Activated CD4-positive, alpha-beta T cell treated with anti-CD3 and anti-CD28 coated beads, Interleukin-2, amount 50 U/mL, for 24 hours (primary cell): Measurements from ENCODE around the gene CD46.
A peak's percentile ranks its signal among the peaks of the same experiment; 100 is the strongest.

Source experiments
- DNase-seq, 2 donors: peaks; one replicate each; pipeline ENCODE4 v3.0.0-alpha.2; 2020; ENCODE audit warnings: low read depth in 1 of 2, low spot score in 1 of 2

CD46 gene

DNA sequence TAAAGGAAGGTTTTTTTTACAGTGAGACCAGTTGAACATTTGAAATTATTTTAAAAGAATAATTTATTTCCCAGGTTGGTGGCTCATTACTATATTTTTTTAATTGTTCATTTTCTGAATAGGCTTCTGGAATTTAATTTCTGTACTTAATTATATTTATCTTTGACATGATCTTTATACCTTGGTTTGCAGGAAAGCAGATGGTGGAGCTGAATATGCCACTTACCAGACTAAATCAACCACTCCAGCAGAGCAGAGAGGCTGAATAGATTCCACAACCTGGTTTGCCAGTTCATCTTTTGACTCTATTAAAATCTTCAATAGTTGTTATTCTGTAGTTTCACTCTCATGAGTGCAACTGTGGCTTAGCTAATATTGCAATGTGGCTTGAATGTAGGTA, 41.5 kb downstream of the CD46 start:
- DNase-seq = no peak

DNA sequence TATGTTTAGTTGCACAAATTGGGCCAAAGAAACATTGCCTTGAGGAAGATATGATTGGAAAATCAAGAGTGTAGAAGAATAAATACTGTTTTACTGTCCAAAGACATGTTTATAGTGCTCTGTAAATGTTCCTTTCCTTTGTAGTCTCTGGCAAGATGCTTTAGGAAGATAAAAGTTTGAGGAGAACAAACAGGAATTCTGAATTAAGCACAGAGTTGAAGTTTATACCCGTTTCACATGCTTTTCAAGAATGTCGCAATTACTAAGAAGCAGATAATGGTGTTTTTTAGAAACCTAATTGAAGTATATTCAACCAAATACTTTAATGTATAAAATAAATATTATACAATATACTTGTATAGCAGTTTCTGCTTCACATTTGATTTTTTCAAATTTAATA, 43.0 kb downstream of the CD46 start:
- no peak for DNase-seq

DNA sequence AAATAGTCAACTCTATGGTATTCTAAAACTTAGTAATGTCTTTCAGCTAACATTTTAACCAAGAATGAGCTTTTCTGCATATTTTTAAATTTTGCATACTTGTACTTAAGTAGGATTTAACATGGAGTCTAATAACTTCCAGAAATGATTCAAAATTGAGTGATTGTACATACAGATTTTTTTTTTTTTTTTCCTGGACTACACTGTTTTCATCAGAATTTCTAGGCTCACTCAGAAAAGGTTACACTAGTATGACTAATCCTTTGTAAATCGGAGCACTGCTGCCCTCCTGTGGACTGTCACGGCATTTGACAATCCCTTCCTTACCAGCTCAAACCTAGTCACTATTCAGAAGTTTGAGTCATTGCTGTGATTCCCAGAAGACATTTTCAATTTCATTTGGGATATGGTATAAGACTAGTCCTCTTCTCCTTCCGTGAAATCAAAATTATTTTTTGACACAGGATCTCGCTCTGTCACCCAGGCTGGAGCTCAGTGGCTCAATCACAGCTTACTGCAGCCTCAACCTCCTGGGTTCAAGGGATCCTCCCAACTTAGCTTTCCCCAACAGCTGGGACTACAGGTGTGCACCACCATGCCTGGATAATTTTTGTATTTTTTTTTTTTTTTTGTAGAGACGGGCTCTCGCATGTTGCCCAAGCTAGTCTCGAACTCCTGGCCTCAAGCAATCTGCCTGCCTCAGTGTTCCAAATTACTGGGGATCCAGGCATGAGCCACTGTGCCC, 45.5 kb downstream of the CD46 start:
- peak; percentile 54 to 69 for DNase-seq

DNA sequence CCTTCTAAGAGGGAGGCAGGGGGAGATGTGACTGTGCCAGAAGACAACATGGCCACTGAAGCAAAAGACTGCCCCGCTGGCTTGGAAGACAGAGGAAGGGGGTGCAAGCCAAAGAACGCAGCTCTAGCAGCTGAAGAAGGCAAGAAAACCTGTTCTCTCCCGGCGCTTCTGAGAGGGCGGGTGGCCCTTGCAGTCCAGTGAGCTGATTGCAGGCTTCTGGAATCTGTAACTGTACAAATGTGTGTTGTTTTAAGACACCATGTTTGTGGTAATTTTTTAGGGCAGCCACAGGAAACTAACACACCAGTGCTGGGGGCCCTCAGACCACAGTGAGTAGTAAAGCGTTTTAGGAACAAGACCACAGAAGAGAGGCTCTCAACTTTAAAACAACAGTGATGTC, 47.0 kb downstream of the CD46 start:
- no peak for DNase-seq

DNA sequence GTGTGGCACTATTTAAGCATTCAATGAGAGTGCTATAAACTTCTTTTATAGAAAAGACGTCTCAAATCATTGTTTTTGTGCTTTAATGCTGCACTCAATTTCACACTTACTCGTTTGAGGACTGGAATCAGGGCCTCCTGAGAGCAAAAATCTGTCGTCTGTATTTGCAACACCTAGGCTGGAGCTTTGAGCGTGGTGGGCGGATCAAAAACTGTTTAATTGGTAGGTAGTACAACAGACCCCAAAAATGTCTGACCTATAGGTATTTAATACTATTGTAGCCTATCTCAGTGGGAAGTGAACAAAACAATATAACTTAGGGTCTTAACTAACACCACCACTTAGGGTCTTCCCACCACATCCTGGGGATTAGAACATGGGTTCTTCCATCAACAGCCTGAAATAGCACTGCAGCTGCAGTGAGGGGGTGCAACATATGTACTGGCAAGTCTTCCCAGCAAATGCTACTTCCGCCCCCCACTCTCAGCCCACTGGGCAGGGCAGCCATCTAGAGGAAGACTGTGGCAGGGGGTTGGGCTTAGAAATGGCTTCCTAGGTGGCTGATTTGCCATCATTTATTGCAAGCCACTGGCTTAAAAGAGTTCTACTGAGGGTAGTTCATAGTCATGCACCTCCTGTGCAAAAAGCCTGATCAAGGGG, 48.3 kb downstream of the CD46 start:
- DNase-seq = no peak

DNA sequence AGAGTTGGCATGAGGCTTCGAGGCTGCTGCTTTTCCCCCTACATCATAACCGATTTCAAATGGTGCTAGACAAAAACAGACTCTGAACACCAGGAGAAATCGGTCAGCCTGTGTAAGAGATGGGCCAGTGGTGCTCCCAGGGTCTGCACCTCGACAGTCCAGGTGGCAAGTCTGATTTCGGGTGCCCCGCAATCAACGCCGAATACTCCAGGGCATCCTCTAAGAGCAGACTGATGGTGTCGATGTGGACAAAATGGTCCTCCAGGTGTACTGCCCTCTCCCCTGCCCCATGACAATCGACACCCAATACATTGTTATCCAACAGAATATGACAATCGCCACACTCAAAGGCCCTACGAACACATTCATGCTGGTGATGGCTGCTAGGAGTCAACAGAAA, 50.0 kb downstream of the CD46 start:
- DNase-seq = no peak

DNA sequence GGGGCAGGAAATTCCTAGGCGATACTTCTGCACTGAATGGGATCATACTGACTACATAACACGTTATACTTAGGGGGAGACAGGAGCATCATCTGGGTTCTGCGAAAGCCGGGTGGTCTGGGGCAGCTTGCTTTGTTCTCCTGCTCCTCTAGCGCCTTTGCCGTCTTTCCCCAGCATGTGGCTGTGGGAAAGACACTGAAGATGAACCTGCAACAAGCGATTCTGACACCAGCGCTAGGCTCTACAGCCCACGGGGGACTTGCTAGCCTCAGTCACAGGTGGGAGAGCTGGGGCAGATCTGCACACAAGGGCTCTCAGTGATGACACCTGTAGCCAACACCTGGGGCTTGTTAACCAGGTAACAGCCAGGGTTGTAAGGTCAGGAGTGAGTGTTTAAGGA, 51.8 kb downstream of the CD46 start:
- no peak for DNase-seq

DNA sequence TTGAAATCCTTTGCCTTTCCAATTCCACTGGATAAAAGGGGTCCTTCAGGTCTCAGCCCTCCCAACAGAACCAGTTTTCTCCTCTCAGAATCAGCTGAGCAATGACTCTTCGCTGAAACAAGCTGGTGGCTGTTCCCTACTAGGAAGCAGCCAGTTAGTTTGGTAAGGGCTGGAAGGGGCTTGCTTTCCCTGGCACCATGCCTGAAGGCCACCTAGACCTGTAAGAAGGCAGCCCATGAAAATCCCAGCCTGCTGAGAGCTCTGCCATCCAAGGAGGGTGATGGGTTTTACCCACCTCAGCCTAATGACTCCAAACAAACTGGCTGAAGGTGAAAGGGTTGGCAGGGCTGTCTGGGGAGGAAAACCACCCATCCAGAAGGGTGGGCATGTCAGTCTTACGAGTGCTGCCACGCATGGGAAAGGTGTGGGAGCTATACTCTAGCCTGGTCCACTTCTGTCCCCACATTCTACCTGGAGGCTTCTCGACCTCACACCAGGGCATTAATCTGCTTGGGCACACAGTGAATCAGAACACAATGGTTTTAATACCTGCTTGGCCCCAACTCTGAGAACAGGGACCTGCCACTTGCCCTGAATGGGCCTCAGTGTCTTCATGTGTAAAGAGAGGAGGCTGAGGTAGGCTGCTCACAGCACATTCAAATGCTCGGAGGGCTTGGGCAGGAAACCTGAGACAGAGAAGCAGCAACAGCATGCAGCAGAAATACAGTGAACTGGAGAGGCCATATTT, 53.0 kb downstream of the CD46 start:
- no peak for DNase-seq

DNA sequence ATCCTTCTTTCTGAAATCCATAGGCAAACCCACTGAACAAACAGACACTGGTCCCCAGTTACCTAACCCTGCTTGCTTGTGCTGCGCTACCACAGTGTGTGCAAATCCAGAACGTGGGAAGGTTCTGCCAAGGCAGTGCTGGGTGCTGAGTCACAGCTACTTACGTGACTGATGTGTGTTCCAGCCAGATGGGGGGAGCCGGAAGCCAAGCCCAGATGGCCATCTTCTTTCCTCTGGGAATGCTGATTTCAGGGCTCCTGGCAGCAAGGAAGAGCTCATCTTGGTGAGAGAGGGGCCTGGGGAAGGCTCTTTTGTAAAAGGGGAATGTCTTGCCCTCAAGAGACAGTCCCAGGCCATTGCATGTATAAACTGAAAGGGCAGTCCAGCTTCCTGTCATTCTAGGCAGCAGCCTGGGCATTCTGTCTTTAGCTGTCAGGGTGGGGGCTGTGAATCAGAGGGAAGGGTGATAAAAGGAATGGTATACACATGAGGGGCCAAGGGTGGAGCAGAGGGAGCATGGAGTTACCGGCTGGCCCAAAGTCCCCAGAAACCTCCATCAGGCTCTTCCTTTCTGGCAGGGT, 54.1 kb downstream of the CD46 start:
- DNase-seq = no peak

DNA sequence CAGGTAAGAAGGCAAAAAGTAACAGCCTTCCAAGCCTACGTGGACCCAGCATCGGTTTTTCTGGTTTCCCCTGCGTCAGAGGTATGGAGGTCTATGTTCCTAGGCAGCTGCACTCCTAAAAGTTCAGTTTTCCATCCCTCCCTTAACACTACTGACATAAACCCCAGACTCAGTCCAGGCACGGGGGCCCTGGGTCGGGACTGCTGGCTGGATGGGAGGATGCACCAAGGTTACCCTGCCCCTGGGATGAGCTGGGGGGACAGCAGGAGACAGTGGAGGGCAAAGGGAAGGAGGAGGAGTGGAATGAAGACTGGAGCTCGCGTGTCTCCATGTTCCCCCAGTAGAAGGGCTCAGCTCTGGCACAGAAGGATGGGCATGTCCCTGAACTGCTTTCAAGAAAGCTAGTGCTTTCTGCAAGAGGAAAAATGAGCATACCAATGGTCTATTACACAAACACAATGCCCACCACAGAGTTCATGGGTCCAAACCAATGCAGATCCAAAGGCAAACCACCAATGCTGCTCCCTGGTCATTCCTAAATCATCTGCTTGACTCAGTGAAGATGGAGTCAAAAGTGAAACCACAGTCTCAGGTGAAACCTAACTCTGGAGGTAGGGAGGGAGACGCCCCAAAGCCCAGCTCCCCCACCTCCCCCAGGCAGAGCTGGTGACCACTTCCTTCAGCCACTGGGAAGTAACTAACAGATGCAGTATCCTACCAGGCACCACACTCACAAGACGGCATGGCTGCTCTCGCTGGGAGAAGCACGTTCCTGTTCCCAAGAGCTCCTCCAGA, 54.9 kb downstream of the CD46 start:
- no peak for DNase-seq

DNA sequence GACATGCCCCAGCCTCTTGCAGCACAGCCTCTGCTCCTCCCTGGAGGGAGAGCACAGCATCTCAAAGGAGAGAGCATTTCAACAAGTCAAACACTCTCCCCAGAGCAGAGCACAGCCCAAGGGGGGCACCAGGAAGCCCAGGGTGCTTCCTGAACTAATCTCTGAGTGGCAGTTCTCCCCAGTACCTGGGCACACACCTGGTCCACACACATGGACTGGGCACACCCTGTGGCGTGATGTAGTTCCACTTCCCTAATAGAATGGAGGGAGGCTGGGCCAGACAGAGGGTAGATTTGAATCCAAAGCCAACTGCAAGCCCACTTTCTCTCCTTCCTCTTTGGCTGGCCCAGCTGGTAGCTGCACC, 55.5 kb downstream of the CD46 start:
- DNase-seq = no peak

DNA sequence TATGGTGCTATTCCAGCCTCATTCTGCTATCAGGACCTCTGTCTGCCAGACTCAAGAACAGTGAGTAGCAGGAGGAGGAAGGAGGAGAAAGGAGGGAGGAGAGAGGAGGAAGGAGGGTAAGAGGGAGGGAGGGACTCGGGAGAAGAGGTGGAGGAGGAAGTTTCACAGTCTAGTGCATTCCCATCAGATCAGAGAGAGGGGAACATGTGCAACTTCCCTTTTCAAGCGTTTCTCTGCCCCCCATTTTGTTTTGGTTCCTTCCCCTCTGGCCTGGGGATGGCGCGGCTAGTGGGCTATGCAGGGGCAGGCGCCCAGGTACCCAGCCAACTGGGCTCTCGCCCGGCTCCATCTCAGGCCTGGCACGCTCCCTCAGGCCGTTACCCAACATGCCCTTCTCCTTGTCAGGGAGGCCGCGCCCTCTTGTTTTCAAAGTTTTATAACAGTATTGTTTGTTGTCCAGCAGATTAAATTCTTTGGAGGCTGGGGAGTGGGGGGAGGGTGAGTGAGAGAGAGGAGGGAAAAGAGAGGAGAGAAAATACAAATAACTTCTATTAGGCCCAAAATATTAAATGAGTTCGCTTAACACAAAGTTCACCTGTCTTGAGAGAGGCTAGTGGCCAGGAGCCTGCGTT, 56.0 kb downstream of the CD46 start:
- no peak for DNase-seq

DNA sequence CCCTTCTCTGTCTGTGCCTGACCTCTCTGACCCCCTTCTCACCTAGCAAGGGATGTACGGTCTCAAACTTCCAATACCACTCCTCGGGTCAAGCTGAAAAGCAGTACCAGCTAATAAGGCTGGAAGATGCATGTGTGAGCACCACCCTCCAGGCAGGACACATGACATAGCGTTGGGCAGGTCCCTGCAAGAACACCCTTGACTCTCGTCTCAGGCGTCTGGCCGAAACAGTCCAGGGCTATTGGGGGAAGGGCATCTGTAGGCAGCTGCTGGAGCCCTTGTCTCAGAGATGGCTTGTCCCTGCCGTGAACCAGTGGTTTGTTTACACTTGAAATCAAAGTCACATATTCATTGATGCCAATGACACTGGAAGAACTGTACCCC, 56.5 kb downstream of the CD46 start:
- no peak for DNase-seq

DNA sequence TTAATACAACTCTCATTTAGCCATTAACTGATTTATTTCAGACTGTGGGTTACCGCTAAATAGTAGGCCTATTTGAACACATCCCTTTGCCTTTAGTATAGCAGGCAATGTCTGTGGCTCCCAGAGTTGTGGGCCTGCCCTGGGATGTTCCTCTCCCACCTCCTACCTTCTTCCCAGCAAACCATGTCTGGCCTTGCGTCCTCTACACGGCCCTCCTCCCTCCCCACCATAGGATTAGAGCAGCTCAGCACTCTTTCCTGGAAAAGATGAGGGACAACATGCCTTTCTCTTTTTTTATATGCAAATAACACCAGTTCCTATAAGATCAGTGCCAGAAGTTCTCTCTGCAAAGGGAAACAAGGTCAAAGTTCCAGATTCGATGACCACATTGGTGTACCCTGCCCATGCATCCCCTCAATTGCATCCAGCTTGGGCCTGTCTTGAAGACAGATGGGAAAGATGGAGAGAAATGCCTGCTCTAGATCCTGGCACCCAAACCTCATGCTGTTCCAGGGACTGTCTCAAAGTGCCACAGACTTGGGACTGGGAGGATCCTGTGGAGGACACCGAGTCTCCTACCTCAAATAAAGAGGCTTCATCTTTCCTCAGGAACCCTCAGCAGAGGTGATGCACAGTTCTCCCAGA, 57.2 kb downstream of the CD46 start:
- DNase-seq = no peak

DNA sequence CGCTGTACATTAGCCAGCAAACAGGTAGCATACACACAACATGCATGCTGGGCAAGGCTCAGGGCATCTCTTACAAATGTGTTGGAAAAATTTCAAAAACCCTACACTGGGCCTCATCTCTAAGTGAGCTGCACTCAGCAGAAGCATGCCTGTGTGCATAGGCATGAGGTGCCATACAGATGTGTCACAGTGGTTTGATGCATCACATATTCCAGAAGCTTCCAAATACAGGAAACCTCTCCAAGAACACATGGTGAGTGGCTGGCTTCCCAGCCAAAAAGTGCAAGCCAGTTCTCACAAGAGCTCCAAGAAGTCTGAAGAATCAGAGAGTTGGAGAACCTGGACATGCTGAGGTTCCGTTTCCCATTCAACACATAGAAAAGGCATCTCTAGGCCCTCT, 58.3 kb downstream of the CD46 start:
- DNase-seq = no peak

DNA sequence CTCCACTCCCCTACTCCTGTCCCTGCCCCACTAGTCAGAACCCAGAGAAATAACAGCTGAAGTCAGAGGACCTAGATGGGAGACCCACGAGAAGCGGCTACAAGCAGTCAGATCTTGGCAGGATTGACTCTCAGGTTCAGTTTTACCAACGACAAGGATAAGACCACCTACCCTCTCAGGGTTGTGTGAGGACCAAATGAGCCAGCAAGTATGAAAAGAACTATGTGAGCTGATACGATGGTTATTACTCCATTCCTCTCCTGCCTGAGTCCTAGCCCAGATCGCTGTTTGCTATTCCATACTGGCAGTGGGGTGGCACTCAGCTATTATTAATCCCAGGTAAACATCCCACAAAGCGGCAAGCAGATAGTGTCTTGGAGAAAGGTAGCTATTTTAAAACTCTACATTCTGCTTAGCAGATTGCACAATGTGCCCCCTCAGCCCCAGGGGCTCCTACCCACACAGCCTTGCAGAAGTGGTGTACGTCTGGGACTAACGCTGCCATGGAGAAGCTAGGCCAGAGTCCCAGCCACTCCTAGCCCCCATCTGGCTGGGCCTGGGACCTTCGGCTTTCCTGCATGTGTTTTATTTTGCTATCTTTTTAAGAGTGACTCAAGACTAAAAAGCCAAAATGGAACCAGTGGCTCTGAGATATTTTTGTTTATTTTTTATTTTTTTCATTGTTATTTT, 58.9 kb downstream of the CD46 start:
- no peak for DNase-seq

DNA sequence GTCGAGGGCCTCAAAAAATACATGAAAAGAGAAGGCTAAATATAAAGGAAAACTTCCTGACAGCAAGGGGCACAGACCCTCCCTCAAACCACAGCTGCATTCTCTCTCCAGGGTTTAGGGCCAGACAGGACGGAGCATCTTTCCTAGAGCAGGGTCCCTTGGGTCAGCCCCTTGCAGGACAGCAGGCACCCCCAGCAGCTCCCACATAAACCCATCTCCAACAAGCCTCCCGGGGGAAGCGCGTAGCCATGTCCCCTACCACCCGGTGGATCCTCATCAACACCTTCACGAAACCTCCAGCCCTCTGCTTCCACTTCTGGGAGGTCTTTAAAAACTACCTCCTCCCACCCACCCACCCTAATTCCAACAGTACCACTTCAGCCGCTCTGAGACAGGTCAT, 59.5 kb downstream of the CD46 start:
- DNase-seq = no peak

DNA sequence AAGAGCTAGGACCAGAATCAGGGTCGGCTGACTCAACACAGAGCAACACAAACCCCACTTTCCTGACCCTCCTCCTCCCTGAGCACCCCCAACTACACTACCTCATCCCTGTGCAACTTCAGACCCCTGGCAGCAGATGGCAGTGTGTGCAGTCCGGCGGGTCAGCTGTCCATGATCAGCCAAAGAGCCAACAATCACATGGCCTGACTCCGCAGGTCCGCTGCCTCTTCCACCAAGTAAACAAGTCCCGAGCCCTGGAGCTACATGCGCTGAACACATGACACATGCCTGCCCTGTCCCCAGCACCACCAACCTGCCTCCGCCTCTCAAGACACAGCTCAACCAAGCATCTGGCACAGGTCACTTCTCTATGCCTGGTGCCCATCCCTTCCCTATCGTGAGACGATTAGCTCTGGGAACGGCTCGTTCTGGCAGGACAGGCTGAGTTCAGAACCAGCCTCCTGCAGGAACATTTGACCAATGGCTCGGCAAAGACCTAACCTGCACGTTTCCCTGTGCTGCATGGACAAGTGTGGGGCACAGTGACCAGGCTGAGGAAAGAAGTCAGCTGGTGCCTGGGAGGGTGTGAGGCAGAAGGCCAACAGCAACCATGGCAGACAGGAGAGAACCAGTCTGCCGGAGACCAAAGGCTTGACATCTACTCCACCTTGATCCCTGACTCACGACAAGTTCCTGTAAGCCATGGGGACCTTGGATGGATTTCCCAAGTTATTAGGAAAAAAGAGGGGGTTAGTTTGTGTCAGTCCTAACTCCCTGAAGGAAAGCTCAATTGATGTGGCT, 60.3 kb downstream of the CD46 start:
- no peak for DNase-seq
